GM19395 (cell line): ENCODE results near the gene ADD3.
A peak's percentile ranks its signal among the peaks of the same experiment; 100 is the strongest.
"Not testable (repeated sequence)": the region's sequence is repeated elsewhere in the genome, so short reads cannot be mapped to it uniquely, and the experiment has no call there.

Source experiments
- ATAC-seq: cut with Tn5 transposase; IDR thresholded peaks from one replicate; pipeline ENCODE4 v1.9.1; 2021; ENCODE audit warnings: mild to moderate bottlenecking, moderate library complexity; ENCODE audit not compliant: unreplicated experiment

ADD3 gene

GRCh38 chr10:110101464-110102144 is 93.8 kb downstream of the ADD3 start:
- no peak for ATAC-seq

DNA sequence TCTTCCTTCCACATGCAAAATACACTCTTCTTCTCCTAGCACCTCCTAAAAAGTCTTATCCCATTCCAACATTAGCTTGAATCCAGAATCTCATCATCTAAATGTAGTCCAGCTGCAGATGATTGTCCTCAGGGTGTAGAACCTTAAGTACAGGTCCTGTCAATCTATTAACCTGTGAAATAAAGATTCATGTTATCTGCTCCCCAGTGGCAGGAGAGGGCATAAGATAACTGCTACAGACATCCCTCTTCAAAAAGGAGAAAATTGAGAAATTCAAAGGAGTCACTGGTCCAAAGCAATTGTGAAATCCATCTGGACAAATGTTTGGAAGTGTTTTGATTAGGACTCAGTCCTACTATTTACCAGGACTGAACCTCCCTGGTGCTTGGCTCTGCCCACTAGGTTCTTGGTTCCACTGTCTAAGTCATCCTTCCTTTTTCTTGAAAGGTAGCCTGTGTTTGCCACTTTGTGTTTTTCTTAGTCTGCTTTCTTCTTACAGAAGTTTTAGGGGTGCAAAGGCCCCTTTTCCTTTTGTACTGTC is 96.2 kb downstream of the ADD3 start:
- ATAC-seq: no peak

- ATAC-seq: no peak
These were observed 98.1 kb downstream of the ADD3 start for GRCh38 chr10:110105873-110106272.

DNA sequence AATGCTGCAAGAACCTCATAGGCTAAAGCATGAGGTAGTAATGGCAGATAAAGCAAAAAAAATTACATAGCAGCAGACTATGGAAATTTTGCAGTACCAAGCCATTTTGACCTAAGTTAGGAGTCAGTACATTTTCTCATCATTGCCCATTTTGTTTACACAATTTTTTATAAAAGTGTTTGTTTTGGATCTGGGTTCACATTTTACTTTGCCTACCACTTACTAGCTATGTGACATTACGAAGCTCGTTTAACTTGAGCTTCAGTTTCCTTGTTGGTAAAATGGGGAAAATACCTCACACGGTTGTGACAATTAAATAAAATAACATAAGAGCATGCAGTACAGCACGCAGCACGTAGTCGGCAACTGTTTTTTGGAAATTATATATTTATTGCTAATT is 99.6 kb downstream of the ADD3 start:
- no peak for ATAC-seq

DNA sequence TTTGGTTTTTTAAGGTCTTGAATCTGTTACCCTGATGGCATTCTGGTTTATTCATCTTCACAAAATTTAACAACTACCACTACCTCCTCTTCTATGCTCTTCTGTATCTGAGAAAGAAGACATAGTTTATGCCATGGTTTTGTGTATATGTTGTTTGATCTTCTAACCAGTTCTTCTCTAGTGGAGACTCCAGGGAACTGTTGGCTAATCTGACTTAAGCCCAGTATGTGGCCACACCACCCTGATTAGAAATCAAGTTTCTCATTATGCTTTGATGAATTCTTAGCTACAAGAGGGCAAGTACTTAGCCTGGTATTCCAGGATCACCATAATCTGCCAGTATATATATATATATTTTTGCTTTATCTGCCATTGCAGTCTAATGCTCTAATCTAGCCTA is 100.1 kb downstream of the ADD3 start:
- no peak for ATAC-seq

GRCh38 chr10:110109511-110109910 is 101.7 kb downstream of the ADD3 start:
- no peak for ATAC-seq

DNA sequence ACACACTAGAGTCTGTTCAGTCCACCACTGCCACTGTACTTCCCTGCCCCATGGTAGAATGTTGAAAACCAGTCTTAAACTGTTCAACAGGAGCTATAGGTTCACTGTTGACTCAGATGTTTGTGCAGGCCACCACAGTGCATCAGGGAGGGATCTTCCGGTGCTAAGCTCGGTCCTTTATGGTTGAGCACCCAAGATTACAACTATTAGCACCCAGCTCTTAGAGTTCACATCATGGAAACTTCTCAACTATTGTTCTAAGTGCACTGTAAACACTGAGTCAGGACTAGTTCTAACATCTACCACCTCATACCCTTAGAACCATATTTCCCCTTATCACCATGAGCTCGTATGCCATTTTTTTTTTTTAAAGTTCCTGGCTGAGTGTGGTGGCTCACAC is 102.6 kb downstream of the ADD3 start:
- no peak for ATAC-seq

DNA sequence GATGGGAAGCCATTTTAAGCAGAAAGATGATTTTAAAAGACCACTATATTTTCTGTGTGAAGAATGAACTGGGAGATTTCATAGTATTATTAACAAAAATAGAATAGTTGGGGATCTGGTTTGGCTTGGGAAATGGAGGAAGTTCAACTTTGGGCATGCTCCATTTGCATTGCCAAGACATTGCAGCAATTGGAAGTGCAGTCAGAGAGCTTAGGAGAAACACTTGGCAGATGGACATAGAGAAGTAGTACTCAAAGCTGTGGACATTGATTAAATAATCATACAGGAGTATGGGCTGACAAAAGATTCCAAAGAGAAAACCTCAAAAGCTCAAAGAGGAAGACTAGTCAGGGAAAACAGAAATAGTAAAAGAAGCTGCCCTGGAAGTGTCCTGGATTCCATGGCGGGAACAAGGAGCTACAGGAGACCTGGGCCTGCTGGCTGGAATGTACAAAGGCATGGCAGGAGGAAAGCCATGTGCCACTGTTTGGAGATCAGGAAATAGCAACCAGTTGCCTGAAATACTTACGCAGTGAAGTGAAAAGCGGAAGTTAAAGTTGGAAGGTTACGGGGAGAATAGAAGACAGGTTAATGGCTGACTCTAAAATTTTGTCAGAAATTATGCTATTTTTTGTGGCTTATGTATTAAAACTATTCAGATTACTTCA is 106.0 kb downstream of the ADD3 start:
- no peak for ATAC-seq

GRCh38 chr10:110114668-110115067 is 106.9 kb downstream of the ADD3 start:
- ATAC-seq: not testable (repeated sequence)

DNA sequence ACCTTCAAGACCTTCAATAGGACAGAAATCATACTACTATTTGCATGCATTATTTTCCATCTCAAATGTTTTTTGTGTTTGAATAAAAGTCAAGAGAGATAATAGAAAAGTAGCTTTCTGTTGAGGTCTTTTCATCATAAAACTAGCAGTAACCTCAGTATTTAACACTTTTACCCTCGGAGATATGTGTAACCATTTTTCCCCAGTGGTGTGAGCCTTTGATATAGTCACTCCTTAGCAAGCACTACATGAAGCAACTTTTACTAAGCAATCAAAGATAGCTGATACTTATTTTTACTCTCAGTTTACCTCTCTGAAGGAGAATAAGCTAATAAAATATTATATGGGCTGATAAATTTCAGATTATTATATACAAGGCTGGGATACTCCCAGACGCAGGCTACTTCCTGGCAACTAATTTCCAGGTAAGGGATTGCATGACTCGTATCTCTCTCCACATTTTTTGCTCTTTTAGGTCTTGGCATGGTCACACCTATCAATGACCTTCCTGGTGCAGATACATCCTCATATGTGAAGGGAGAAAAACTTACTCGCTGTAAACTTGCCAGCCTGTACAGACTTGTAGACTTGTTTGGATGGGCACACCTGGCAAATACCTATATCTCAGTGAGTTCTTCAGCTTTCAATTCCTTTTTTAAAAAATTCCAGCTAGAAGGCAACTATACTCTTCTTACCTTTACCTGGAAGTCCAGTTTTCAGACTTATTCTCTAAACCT is 108.2 kb downstream of the ADD3 start:
- ATAC-seq: no peak

GRCh38 chr10:110118891-110119621 is 111.3 kb downstream of the ADD3 start:
- ATAC-seq: no peak

GRCh38 chr10:110123594-110123993 is 115.8 kb downstream of the ADD3 start:
- no peak for ATAC-seq

DNA sequence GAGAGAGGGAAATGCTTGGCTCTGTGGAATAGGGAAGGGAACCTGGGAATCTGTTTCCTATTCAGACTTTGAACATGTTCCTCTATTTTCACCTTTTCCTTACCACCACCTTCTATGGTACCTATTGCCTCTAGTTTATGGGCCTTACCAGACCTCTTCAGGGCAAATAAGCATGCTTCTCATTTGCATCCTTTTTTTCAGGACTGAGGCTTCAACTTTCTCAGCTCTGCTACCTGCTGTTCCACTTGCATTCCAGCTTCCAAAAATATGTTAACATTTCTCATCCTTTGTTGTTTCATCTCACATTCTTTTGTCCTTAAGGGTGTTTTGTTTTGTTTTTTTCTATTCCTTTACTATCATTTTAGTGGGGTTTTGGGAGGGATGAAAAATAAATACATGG is 121.7 kb downstream of the ADD3 start:
- ATAC-seq: no peak

DNA sequence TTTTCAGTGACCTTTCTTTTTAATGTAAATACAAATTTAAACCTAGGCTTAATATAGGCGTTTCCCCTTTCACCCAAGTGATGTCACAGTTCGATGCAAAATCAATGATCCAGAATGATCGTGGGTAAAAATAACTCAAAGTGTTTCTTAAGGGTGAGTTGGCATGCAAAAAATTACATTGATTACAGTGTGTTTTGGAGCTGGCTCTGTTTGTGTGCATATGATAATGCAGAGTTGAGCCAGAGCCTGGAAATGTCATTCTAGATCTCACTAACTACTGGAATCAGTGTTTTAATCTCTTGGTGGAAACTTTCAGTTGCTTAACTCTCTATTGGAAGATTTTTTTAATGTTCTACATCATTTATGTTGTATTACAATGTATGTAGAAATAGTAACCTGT is 127.1 kb downstream of the ADD3 start:
- ATAC-seq: no peak

DNA sequence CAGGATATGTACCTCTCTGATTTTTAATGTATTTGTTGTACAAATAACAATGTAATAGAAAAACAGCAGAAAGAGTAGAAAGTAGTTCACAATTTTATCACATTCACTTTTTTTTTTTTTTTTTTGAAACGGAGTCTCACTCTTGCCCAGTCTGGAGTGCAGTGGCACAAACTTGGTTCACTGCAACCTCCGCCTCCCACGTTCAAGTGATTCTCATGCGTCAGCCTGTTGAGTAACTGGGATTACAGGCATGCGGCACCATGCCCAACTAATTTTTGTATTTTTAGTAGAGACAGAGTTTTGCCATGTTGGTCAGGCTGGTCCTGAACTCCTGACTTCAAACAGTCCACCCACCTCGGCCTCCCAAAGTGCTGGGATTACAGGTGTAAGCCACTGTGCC is 128.1 kb downstream of the ADD3 start:
- ATAC-seq: not testable (repeated sequence)

DNA sequence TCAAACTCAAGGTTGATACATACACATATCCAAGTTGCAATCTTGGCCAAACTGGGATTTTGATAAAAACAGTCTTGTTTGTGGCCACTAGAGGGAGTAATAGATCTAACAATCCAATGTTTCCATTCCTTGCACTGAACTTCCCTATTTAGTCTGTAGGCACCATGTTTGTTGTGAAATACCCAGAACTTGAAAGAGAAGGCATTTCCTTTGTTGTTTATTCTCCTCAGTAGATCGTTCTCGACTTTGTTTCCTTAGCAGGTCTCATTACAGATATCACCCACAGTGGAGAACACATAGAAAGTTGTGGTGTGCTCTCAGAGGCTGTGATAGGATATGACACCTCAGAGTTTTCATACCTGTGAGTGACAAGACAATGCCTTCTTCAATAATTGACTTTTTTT is 129.4 kb downstream of the ADD3 start:
- ATAC-seq: peak; percentile 57

- peak; percentile 68 for ATAC-seq
These were observed 130.5 kb downstream of the ADD3 start for GRCh38 chr10:110138197-110138812.

- no peak for ATAC-seq
These were observed 133.4 kb downstream of the ADD3 start for GRCh38 chr10:110141185-110141584.

GRCh38 chr10:110141871-110142635 is 134.3 kb downstream of the ADD3 start:
- no peak for ATAC-seq

DNA sequence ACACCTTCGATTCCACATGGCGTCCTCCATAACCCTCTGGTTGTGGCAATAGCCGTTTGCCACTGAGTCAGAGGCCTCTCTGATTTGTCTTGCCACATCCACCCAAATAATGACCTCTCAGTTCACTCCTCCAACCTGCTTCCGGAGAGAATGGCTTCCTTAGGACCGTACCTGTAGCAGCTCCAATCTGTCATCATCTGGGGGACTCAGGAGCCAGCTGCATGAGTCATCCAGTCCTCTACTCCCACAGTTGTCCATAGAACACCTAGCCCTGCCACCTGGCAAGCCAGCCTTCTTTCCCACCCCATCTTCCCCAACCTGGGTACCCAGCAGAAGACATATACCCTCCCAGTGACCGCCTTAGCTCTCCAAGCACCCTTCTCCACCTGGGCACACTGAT is 135.2 kb downstream of the ADD3 start:
- no peak for ATAC-seq
